G401 (cell line): Measurements from ENCODE around the gene CCNJ. TPM values are rescaled to one million over a fixed set of nuclear protein-coding genes. Genes with fewer than 3 reads are reported as not detected.
A peak's percentile ranks its signal among the peaks of the same experiment; 100 is the strongest.
"Not testable (repeated sequence)": the region's sequence is repeated elsewhere in the genome, so short reads cannot be mapped to it uniquely, and the experiment has no call there.

Source experiments
- DNase-seq: peaks from one replicate; pipeline ENCODE4 v3.0.0-alpha.2; 2015; ENCODE audit warnings: low spot score
- in situ Hi-C: cut with HindIII; loops from 2 replicates; pipeline ENCODE4 v1.10.0; 2016; ENCODE audit warnings: low sequenced_read_pairs, mixed read lengths
- total RNA-seq: library from RNA; depleted of rRNA; stranded (reverse); fragments of >200 nt; shearing (Covaris generic); gene quantifications from 2 replicates; pipeline ENCODE4 v1.2.3, GENCODE V29; 2014

The CCNJ gene
- total RNA-seq, 1 experiment from 2014 or later = 8.1 TPM

DNA sequence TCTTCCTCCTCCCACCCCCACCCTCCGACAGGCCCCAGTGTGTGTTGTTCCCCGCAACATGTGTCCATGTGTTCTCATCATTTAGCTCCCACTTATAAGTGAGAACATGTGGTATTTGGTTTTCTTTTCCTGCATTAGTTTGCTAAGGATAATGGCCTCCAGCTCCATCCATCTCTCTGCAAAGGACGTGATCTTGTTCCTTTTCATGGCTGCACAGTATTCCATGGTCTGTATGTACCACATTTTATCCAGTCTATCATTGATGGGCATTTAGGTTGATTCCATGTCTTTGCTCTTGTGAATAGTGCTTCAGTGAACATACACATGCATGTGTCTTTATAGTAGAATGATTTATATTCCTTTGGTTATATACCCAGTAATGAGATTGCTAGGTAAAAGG lies 4.5 kb downstream of the CCNJ start:
- in situ Hi-C loops, DNase-seq: not testable (repeated sequence)

DNA sequence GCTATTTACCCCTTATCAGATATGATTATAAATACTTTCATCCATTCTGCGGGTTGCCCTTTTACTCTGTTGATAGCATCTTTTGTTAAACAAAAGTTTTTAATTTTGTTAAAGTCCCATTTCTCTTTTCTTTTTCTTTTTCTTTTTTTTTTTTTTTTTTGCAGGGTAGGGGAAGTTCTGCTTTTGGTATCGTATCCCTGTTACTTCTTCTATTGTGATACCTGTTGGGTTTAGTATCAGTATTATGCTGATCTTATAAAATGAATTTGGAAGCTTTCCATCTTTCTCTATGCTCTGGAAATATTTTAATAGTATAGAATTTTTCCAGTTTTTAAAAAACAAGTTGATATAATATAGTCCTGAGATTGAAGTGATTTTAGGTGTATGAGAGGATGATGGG lies 6.0 kb downstream of the CCNJ start:
- DNase-seq = no peak
- in situ Hi-C loops = no loop called here

DNA sequence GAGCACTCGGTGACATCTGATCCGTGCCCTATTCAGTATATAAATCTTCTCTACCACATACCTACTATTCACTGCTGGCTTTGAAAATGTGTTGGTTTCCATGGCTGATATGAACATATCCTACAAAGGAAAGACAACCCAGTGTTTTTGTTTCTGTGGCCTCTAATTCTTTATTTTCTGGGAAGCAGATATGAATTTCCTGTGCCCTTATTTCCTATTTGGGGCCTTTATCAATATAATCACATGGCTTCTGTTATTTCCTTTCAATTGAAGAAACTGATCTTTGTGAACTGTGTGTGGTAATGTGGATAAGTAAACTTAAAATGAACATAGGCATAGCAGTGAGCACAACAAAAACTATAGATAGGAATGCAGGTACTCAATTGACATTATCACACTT lies 10.6 kb downstream of the CCNJ start:
- DNase-seq = no peak
- in situ Hi-C loops = no loop called here

DNA sequence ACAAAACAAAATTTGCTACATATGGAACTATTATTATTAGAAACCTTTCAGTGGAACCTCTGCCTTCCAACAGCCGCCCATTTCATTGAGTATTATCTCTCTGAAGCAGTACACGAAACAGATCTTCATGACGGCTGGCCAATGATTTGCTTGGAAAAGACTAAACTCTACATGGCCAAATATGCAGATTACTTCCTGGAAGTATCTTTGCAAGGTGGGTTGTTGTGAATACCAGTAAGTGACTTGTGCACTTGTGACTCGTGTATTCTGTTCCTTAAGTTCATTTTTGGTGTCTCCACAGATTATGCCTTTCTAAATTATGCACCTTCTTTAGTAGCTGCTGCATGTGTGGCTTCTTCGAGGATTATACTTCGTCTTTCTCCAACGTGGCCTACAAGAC lies 13.4 kb downstream of the CCNJ start:
- in situ Hi-C loops = no loop called here

DNA sequence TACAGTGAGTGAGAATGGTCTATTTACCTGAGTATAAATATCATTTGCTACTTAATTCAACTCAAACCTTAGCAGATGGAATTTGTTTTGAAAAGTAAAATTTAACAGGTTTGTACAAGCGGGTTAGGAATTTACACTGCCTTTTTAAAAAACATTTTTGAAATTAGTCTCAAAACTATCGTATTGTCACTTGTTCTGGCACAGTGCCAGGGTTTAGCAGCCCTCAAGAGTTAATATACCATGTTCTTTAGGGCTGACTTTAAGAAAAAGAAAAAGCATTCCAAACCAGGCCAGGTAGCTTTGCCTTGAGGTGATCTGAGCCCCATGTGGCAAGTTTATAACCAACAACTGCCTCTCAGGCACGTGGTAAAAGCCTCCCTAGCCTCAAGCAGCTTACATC lies 17.8 kb downstream of the CCNJ start:
- DNase-seq = no peak
- in situ Hi-C loops = no loop called here

More for the DNA sequence above, 13.4 kb downstream of the CCNJ start:
- DNase-seq = no peak

DNA sequence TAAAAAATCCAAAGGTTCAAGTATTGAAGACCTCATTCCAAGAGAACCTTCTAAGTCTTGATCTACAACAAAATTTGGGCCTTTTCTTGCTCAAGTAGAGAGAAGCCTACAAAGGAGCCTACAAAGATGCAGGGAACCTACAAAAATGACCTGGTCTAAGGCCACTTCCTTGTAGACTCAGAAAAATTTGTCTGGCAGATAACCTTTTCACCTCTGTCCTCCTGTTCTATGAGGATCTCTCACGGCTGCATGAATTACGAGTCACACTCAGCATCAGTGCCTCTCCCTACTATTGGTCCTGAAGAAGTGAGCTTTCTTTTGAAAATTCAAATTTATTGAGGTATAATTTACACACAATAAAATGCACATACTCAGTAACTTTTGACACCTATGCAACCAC lies 29.3 kb downstream of the CCNJ start:
- no peak for DNase-seq
- in situ Hi-C loops = no loop called here

DNA sequence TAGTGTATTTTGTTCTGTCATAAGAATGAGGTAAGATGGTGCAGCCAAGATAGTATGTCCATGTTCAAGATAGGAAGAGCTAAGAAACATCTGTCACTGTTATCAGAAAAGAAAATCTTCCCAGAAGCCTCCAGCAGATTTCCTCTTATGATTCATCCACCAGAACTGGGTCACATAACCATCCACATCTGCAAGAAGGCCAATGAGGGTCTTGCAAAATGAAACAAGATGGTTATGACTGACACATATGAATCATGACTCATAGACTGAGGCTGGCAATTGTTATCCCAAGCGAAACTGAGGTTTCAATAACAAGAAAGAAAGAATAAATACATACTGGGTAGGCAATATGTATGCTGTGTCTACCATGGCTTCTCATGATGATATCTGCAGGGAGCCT lies 30.3 kb downstream of the CCNJ start:
- in situ Hi-C loops = no loop called here
- DNase-seq = no peak

DNA sequence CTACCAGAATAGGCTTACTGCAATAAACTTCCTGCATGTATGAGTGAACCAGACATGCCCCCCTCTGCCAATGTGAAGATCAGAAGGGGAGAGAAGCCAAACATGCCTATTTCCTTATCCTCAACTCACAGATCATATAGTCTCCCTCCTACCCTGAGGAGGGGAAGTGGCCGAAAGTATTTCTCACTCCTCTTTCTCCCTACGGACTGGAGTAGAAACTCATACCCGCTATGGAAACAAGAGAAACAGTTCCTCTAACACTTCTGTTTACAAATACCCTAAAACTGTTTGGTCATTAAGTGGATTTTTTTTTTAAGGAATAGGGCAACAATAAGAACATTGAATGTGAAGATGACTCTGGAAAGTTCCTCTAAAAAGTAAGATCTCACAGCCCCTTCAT lies 31.4 kb downstream of the CCNJ start:
- no peak for DNase-seq
- in situ Hi-C loops = no loop called here

DNA sequence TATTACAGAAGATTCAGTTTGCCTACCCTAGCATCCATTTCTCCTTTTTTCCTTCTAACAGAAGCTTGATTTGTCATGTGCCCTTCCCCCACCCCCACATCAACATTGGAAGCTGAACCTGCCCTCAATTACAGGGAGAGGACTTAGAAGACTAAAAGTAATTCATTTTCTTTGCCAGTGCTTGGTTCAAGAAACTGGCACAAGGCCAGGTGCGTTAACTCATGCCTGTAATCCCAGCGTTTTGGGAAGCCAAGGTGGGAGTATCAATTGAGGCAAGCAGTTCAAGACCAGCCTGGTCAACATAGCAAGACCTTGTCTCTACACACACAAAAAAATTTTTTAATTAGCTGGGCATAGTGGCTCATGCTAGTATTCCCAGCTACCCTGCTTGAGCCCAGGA lies 32.6 kb downstream of the CCNJ start:
- in situ Hi-C loops = no loop called here
- no peak for DNase-seq

DNA sequence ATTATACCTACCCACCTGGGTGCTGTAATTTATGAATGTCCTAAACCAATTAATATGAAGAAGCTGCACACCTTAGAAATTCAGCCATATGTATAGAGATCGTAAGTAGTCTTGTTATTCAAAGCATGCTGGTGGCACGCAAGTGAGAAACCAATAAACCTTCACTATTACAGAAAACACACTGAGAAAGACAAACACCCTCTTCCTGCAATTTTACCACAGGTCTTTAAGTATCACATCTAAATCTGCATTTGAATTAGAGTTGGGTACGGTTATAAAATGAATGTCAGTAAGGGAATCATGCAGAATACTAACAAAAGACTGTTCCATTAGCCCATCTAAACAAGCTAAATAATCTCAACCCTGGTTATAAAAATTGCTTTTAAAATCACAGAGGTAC lies 33.8 kb downstream of the CCNJ start:
- in situ Hi-C loops = no loop called here
- no peak for DNase-seq

DNA sequence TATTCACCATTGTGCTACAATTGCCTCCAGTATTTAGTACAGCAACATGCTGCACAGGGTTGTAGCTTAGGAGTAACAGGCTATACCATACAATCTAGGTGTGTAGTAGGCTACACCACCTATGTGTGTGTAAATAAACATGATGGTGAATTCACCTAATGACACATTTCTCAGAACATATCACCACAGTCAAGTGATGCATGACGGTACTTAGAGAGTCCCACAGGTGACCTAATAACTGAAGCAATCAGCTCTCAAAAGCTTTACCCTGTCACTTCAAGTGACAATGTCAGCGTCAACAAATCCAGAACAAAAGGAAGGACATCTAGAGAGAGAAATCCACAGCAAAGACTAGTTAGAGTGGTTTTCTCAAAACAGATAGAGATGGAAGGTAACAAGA lies 38.8 kb downstream of the CCNJ start:
- no peak for DNase-seq
- in situ Hi-C loops = no loop called here

DNA sequence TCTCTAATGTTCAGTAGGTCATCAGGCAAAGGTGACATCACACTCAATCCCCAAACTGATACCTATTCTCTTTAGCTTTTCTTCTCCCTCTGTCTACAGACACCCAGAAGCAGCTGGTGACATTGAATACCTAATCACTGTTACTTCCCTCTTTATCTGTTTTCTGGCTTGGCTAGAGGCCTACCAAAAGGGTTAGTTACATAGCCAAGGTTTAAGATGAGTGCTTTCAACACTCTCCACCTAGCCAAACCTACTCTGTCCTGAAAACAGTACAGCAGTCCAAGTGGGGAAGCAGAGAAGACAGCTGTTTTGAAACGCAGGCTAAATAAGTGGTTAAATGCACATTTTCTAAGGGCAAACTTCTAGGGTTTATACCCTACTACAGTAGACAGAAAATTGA lies 39.4 kb downstream of the CCNJ start:
- in situ Hi-C loops = no loop called here

DNA sequence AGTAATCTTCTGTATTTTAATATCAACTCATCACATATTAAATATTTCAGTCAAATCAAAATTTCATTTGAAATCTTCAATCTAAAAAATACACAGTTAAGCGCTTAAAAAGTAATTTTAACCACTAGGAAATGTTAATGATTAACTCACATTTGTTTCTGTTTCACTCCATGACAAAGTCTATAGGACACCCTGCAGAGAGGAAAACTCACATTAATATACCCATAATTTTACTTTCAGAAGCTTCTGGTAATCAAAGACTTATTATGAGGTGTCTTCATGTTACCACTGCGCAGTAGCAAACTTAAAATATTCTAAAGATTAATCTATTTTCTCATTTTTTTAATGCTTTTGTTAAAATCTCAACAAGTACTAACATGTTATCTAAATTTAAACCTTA lies 45.7 kb downstream of the CCNJ start:
- in situ Hi-C loops = no loop called here
- no peak for DNase-seq

More for the DNA sequence above, 39.4 kb downstream of the CCNJ start:
- no peak for DNase-seq

DNA sequence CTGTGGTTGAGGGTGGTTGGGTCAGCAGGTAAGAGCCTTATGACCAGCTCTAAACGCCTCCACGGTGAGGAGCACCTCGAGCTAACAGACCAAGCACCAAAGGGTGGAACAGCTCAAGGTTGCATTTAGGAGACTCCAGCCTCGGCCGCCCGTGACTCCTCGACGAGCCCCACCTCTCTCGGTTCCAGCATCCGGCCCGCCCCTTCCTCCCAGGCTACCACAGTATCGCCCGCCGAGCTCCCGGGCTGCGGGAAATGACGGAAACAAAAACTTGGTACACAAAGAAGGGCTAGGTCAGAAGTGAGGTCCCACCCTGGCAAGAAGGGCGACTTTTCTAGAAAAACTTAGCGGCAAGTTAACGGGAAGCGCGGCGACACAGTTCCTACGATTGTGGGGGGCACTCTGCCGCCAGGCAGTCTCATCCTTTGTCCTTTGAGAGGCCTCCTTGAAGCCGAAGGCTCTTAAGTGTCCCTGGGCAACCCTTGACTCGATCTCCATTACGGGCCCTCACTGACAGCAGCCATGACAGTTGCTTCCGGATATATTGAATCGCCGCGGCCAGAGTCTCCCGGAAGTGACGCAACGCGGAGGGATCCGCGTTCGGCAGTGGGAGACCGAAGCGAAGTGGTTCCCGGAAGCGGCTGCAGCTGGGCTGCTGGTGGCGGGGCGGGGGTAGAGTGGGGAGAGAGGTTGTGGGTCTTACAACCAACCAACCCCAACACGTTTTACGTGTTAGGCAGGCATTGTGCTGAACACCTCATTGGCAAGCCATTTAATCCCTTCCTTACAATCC lies 46.5 kb downstream of the CCNJ start:
- DNase-seq = peak; percentile 88
- in situ Hi-C loops = no loop called here

DNA sequence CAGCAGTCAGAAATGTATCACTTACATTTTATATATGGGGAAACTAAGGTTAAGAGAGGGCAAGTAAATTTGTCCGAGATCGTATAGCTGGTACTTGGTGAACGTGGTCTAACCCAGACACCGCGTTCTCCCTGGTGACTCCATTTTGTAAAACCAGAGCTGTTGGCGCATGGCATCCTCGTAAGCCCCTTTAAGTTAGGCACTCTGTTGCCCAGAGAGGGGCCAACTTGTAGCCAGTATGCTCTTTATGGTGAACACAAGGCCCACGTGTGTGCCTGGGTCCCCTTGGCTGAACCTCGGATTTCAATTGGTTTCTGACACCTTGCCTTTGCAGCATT lies 47.0 kb downstream of the CCNJ start:
- DNase-seq = no peak
- in situ Hi-C loops = no loop called here

DNA sequence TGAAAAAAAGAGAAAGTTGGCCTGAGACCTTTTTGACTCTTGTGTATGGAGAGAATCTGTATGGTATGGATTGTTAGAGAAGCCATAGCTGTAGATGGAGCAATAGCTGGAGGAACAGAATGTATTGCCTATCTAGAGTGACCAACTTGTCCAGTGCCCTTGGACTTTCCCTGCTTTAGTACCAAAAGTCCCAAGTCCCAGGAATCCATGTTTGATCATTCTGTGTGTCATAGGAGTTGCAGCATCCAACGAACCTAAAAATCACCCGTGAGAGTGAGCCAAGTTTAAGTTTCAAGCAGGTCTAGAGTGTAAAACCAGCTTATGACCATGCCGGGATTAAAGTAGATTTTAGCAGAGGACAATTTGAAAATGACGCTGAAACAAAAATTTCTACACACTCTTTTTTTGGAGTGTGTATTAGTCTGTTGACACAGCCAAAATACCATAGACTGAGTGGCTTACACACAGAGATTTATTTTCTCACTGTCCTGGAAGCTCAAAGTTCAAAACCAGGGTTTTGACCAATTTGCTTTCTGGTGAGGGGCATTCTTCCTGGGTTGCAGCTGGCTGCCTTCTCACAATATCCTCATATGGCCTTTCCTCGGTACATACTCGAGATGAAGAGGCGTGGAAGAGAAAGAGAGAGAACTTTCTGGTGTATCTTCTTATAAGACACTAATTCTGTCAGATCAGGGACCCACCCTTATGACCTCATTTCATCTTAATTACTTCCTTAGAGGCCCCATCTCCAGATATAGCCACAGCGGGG lies 49.8 kb downstream of the CCNJ start:
- in situ Hi-C loops = no loop called here
- no peak for DNase-seq

DNA sequence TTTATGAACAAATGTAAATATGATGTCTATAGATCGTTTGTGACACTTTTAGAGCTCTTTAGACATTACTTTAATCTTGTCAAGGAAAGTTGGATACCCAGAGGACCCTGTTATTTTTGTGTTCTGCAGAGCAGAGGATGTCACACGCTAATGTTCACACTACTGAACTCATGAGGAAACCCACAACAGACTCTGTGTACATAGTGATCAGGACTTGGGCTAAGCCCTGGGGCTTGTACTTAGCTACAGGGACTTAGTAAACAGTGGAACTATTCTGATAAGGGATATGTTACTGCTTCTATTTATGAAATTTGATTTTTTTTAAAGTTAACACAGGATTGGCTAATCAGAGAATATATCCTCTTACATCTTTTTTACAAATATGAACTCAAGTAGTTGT lies 50.6 kb downstream of the CCNJ start:
- DNase-seq = no peak
- in situ Hi-C loops = no loop called here

DNA sequence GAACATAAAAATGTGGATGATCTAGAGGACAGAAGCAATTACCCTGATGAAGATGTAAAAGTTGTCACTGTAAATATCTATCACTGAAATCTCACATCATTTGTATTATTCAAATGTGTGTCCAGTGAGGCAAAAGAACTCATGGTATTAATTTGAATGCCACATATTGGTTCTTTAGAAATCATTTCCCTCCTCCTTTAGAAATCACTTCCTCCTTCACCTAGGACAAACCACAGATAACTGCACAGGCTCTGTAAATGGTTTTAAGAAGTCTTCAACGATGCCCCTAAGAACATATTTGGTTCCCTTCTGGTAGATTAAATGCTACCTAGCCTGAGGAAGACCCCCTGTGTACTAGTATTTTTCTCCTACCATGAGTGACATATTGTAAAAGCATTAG lies 53.6 kb downstream of the CCNJ start:
- no peak for DNase-seq
- in situ Hi-C loops = no loop called here

DNA sequence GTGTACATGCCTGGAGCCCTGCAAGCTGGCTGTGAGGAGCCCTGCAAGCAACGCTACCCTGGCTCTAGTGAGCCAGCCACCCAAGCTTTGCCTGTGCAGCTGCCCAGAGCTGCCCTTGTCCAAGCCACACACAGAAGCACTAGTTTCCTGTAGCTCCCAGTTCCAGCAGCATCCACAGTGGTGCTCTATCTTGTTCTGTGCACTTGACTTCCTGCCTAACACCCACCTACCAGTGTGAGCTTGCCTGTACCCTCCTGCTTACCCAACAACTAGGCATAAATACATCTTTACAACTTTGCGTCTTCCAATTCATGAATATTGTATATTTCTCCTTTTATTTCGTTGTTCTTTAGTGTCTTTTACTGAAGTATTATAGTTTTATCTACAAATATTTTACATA lies 54.5 kb downstream of the CCNJ start:
- in situ Hi-C loops = no loop called here

DNA sequence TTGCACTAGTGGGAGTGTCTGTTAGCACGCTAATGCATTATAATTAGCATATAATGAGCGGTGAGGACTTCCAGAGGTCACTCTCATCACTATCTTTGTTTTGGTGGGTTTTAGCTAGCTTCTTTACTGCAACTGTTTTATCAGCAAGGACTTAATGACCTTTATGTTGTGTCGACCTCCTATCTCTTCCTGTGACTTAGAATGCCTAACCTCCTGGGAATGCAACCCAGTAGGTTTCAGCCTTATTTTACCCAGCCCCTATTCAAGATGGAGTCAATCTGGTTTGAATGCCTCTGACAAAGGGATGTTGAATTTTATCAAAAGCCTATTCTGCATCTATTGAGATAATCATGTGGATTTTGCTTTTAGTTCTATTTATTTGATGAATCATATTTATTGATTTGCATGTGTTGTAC lies 64.2 kb downstream of the CCNJ start:
- in situ Hi-C loops = no loop called here
- DNase-seq = no peak

More for the DNA sequence above, 54.5 kb downstream of the CCNJ start:
- DNase-seq = no peak
